K562 (cell line): ENCODE measurements around the gene DNAH9. TPM values are rescaled to one million over a fixed set of nuclear protein-coding genes. Genes with fewer than 3 reads are reported as not detected.

ENCODE experiments used
- ATAC-seq: fragments of 200-7000 bp; cut with Tn5 transposase; 3 replicates; pipeline ENCODE4 v1.9.1; 2020; ENCODE audit warnings: moderate library complexity
- BruUV-seq: library from RNA; stranded (reverse); fragments of 400-500 nt; replicated peaks from 2 replicates; lab custom pipeline; 2021; lab: Mats Ljungman, UMichigan
- CTCF ChIA-PET: fragments of 300-600 bp; formaldehyde crosslinking; extraction: SDS; loops from one replicate; lab custom pipeline; 2021; ENCODE audit warnings: low intra/inter-chr PET ratio; lab: Yijun Ruan, JAX
- POLR2A ChIA-PET: fragments of 300-600, 350-650 bp; sonication (Branson Sonifier 250); formaldehyde crosslinking; extraction: SDS; loops from one replicate; lab custom pipeline; 2021; ENCODE audit warnings: antibody characterized with exemption, inconsistent platforms; lab: Yijun Ruan, JAX
- DNase-seq, 4 experiments: peaks; one replicate each; pipeline versions ENCODE4 v3.0.0 to v3.0.0-alpha.2; 2011 to 2018; ENCODE audit warnings: low spot score in 3 of 4, mixed read lengths in 3 of 4; ENCODE audit errors: extremely low read depth in 1 of 4
- FAIRE-seq: peaks from 2 replicates; lab custom pipeline; 2011; peaks lifted over from hg19 to GRCh38; lab: Jason Lieb, UNC
- H2AFZ ChIP-seq: 2 replicates; pipeline ENCODE4 v1.6.0; 2011; ENCODE audit warnings: low read depth, low read length, control low read depth, inconsistent platforms
- H3K27ac ChIP-seq: fragments of 200-600 bp; 3 replicates; pipeline ENCODE4 v1.8.0; 2011; ENCODE audit warnings: low read depth, mild to moderate bottlenecking, control low read depth, inconsistent platforms, low read length, moderate library complexity, mixed read lengths; ENCODE audit errors: extremely low read depth
- H3K27me3 ChIP-seq, 2 experiments: fragments of 300-600 bp in 1 of 2; 2 replicates in 1 of 2; 3 replicates in 1 of 2; pipeline versions ENCODE4 v1.6.0 to v1.8.0; 2011; ENCODE audit warnings: inconsistent platforms in 2 of 2, low read length in 2 of 2, mild to moderate bottlenecking in 1 of 2, mixed read lengths in 1 of 2, moderate library complexity in 1 of 2; ENCODE audit not compliant: control insufficient read depth in 2 of 2, insufficient read depth in 2 of 2
- H3K36me3 ChIP-seq: fragments of 300-600 bp; 3 replicates; pipeline ENCODE4 v1.8.0; 2011; ENCODE audit warnings: mild to moderate bottlenecking, low read length, inconsistent platforms; ENCODE audit not compliant: control insufficient read depth, insufficient read depth
- H3K4me1 ChIP-seq, 2 experiments: fragments of 200-600 bp in 1 of 2; replicated peaks in 1 of 2; 2 replicates in 1 of 2; 3 replicates in 1 of 2; pipeline versions ENCODE4 v1.5.1 to v1.8.0; 2011; ENCODE audit warnings: inconsistent platforms in 2 of 2, low read length in 2 of 2, mild to moderate bottlenecking in 1 of 2, mixed read lengths in 1 of 2, moderate library complexity in 1 of 2; ENCODE audit not compliant: control insufficient read depth in 2 of 2, insufficient read depth in 2 of 2
- H3K4me2 ChIP-seq: 2 replicates; pipeline ENCODE4 v1.6.1; 2011; ENCODE audit warnings: low read length, control low read depth, inconsistent platforms, mixed read lengths; ENCODE audit not compliant: insufficient read depth
- H3K4me3 ChIP-seq: fragments of 200-600 bp; sonication (generic), shearing (Covaris generic); 2 replicates; pipeline ENCODE4 v1.5.1; 2016; ENCODE audit warnings: control low read depth, inconsistent platforms
- H3K79me2 ChIP-seq: fragments of 200-600 bp; 3 replicates; pipeline ENCODE4 v1.8.0; 2011; ENCODE audit warnings: low read length, inconsistent platforms; ENCODE audit not compliant: control insufficient read depth, insufficient read depth
- H3K9ac ChIP-seq, 2 experiments: 2 replicates each; pipeline versions ENCODE4 v1.6.0 to v1.6.1; 2011; ENCODE audit warnings: low read depth in 2 of 2, low read length in 2 of 2, control low read depth in 1 of 2, inconsistent platforms in 1 of 2, mild to moderate bottlenecking in 1 of 2, mixed read lengths in 1 of 2; ENCODE audit not compliant: insufficient read depth in 1 of 2
- H3K9me1 ChIP-seq: one replicate; pipeline ENCODE4 v1.6.0; 2011; ENCODE audit warnings: inconsistent platforms, mild to moderate bottlenecking, low read length, moderate library complexity; ENCODE audit not compliant: control insufficient read depth, insufficient read depth
- H3K9me3 ChIP-seq: replicated peaks from 2 replicates; pipeline ENCODE4 v1.5.1; 2011; ENCODE audit warnings: low read depth, low read length, inconsistent platforms; ENCODE audit not compliant: control insufficient read depth, insufficient read depth
- H4K20me1 ChIP-seq: replicated peaks from 2 replicates; pipeline ENCODE4 v1.6.1; 2011; ENCODE audit warnings: low read length, inconsistent platforms, mixed read lengths; ENCODE audit not compliant: control insufficient read depth, insufficient read depth
- REST ChIP-seq, 2 experiments: fragments of 450-650 bp; formaldehyde crosslinking in 1 of 2; IDR thresholded peaks; 2 replicates each; pipeline versions ENCODE4 v1.4.0 to v1.6.1; 2014 to 2020; ENCODE audit warnings: mild to moderate bottlenecking in 2 of 2, borderline replicate concordance in 1 of 2, low read depth in 1 of 2
- SPI1 ChIP-seq: IDR thresholded peaks from 2 replicates; pipeline ENCODE4 v1.6.1; 2011; ENCODE audit warnings: low read depth, low read length, control low read depth, borderline replicate concordance
- ZNF583 ChIP-seq: fragments of 250-450 bp; sonication (Bioruptor Pico); IDR thresholded peaks from 2 replicates; pipeline ENCODE4 v1.4.0; 2020
- WGBS: fragments of 100-300 bp; shearing (Covaris generic); methylation state at CpG from one replicate; pipeline ENCODE4 v1.1.6; 2016; ENCODE audit warnings: low coverage, mixed read lengths; ENCODE audit not compliant: insufficient coverage; ENCODE audit errors: missing lambda C conversion rate; 5-methylcytosine and 5-hydroxymethylcytosine counted together
- in situ Hi-C: fragments of 300-500 bp; cut with MboI; formaldehyde crosslinking; loops from 4 replicates; pipeline ENCODE4 v1.15.0; 2018; ENCODE audit warnings: inconsistent platforms, mixed read lengths
- intact Hi-C: fragments of 100-400 bp; cut with micrococcal nuclease; formaldehyde crosslinking; loops from 2 replicates; pipeline ENCODE4 v1.14.2; 2022
- polyA plus RNA-seq, 8 experiments: library from polyadenylated mRNA; depleted of rRNA in 4 of 8; stranded (reverse) in 5 of 8; unstranded in 3 of 8; fragments of >200 nt; fragmentation: Nextera tagmentation in 2 of 8; fragmentation: Illumina TruSeq in 1 of 8; extraction: Ambion mirVana in 2 of 8; extraction: Trizol in 1 of 8; gene quantifications; 2 replicates each; pipeline versions ENCODE4 v1.2.1 to v1.2.3, GENCODE V29; 2011 to 2014; ENCODE audit warnings: inconsistent platforms in 1 of 8, missing spikeins in 1 of 8
- total RNA-seq, 7 experiments: library from RNA; depleted of rRNA in 6 of 7; stranded (reverse); fragments of >200 nt in 6 of 7; fragmentation: Illumina TruSeq in 2 of 7; extraction: Trizol in 2 of 7; gene quantifications; 2 replicates each; pipeline versions ENCODE4 v1.2.1 to v1.2.3, GENCODE V29; 2011 to 2021; ENCODE audit warnings: low replicate concordance in 1 of 7

DNAH9 gene
- total and polyA plus RNA-seq, 9 of the 15 experiments (the other 6 are each of a cell fraction or from before 2014, with no cell fraction given), result not detected

GRCh38 chr17:11814655-11815262 lies 216.5 kb downstream of the DNAH9 start:
- no peak for FAIRE-seq
- H3K27ac ChIP-seq, result no peak overlapping the region
- H3K4me2 ChIP-seq, result no peak overlapping the region
- H3K9me3 ChIP-seq, result no peaks in the 10 kb centered on the region
- in situ Hi-C loops, result no loop called here
- H3K4me1 ChIP-seq, result no peaks in the 10 kb centered on the region
- intact Hi-C loops, result no loop called here
- no peaks in the 10 kb centered on the region for H3K9me1 ChIP-seq
- TF ChIP-seq REST (IDR thresholded peaks at IDR 0.05; ENCODE audit: borderline replicate concordance), result no peak
- TF ChIP-seq REST (CRISPR knock-in tag; IDR thresholded peaks at IDR 0.05; ENCODE audit: low read depth), result no peak
- TF ChIP-seq SPI1, result no peak
- TF ChIP-seq ZNF583 (CRISPR knock-in tag), result no peak
- TF ChIP-seq, all 486 proteins: peak for 0
- BruUV-seq, result no TSS peak
- Histone ChIP-seq H3K36me3 (no peaks in the 10 kb centered on the region), H2AFZ (no peak overlapping the region), H3K4me3 (no peak overlapping the region), H3K27me3 (no peaks in the 10 kb centered on the region; a peak in 1 of 5 replicates), H3K79me2 (no peaks in the 10 kb centered on the region), H4K20me1 (no peaks in the 10 kb centered on the region), H3K9ac (no peak overlapping the region)
- WGBS, result 3% methylated on average over 3 of the region's 3 CpGs
- ChIA-PET POLR2A (no interaction called here), CTCF (no interaction called here)
- ATAC-seq (no peak), DNase-seq (no peak)
